Activated naive CD8-positive, alpha-beta T cell treated with anti-CD3 and anti-CD28 coated beads, Interleukin-2, amount 50 U/mL, for 24 hours (primary cell): ENCODE data around the gene TIFAB.

Source experiments
- ATAC-seq: fragments of 150-1000 bp; cut with Tn5 transposase; one replicate; pipeline ENCODE4 v1.10.0; 2021
- DNase-seq: peaks from one replicate; pipeline ENCODE4 v3.0.0; 2021
- H3K27ac Mint-ChIP-seq: one replicate; pipeline ENCODE4 v1.8.0; 2021; ENCODE audit warnings: mild to moderate bottlenecking, mixed read lengths
- H3K27me3 Mint-ChIP-seq: one replicate; pipeline ENCODE4 v1.8.0; 2021; ENCODE audit warnings: mixed read lengths
- H3K36me3 Mint-ChIP-seq: one replicate; pipeline ENCODE4 v1.8.0; 2021; ENCODE audit warnings: low read depth, mixed read lengths
- H3K4me1 Mint-ChIP-seq: one replicate; pipeline ENCODE4 v1.8.0; 2021; ENCODE audit warnings: mixed read lengths
- H3K4me3 Mint-ChIP-seq: one replicate; pipeline ENCODE4 v1.8.0; 2021; ENCODE audit warnings: mild to moderate bottlenecking, moderate library complexity, mixed read lengths
- H3K9me3 Mint-ChIP-seq: one replicate; pipeline ENCODE4 v1.8.0; 2021; ENCODE audit warnings: mixed read lengths

TIFAB gene

DNA sequence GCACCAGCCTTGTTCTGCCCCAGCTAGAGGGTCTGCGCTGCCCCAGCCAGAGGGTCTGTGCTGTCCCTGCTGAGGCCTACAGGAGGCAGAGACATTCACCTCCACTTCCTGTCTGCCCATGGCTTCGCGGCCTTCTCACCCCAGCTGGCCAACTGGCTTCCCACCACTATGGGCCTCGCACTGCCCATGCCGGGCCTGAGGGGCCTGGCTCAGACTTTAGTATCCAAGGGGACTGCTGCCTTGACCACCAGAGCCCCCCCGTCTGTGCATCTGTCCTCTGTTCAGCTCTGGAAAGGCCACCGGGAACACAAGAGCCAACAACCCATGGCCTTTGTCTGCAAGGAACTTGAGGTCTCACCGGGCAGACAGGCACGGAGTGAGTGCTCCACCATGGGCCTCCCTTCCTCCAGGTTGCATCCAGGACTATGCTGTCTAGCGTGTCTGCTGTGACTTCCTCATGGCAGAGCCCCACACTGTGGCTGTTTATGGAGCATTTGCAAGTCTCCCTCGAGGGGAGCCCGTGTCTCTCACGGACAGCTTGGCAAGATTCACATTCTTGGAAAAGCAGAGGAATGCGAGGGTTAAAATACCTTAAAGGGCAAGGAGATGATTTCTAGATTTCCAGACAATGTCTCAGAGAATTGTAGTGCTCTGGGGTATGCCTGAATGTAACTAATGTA, 6.7 kb downstream of the TIFAB start:
- H3K36me3 Mint-ChIP-seq: no peaks in the 10 kb centered on the region
- H3K27me3 Mint-ChIP-seq: peaks cover 2% of the 10 kb centered on the region
- H3K4me1 Mint-ChIP-seq: no peaks in the 10 kb centered on the region
- no peak overlapping the region for H3K4me3 Mint-ChIP-seq
- DNase-seq (no peak), ATAC-seq (no peak)
- H3K9me3 Mint-ChIP-seq: no peaks in the 10 kb centered on the region
- no peak overlapping the region for H3K27ac Mint-ChIP-seq

DNA sequence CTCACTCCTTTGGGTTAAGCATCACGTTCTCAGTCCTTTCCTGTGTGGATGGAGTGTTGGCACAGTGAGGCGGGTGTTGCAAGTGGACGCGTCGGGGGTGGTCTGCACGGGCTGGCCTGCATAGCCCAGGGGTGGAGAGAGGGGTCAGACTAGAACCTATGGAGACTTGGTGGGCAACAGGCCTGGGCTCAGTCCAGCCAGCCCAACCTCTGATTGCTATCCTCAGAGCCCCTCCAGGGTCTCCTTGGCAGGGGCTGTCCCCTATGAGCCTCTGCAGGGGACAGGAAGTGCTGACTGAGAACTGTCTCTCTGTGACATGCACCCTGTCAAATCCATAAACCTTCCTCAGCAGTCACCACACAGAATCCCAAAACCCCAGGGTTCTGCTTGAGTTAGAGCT, 7.3 kb downstream of the TIFAB start:
- H3K4me3 Mint-ChIP-seq: no peak overlapping the region
- no peak for ATAC-seq
- H3K4me1 Mint-ChIP-seq: no peaks in the 10 kb centered on the region
- H3K27me3 Mint-ChIP-seq: peaks cover 2% of the 10 kb centered on the region
- H3K27ac Mint-ChIP-seq: no peak overlapping the region
- DNase-seq: no peak
- H3K9me3 Mint-ChIP-seq: no peaks in the 10 kb centered on the region
- H3K36me3 Mint-ChIP-seq: no peaks in the 10 kb centered on the region

DNA sequence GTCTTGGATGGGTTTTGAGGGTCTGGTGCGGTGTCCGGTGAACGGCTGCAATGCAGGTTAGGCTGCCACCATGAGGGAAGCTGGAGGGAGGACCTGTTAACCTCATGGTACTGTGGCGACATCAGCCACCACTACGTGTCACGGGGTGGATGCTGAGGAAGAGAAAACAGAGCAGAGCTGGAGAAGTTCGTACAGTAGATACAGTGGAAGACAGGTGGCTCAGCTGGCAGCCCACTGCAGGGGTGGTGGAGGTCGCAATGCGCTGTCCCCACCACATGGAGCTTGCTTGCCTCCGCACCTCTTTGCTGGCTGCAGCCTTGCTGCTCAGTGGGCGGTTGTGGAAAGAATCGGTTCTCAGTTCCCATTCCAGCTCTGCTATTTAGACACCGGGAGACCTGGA, 7.8 kb downstream of the TIFAB start:
- Mint-ChIP-seq H3K4me1 (no peaks in the 10 kb centered on the region), H3K27ac (no peak overlapping the region), H3K27me3 (peaks cover 2% of the 10 kb centered on the region), H3K4me3 (no peak overlapping the region), H3K36me3 (no peaks in the 10 kb centered on the region), H3K9me3 (no peaks in the 10 kb centered on the region)
- DNase-seq: no peak
- no peak for ATAC-seq

DNA sequence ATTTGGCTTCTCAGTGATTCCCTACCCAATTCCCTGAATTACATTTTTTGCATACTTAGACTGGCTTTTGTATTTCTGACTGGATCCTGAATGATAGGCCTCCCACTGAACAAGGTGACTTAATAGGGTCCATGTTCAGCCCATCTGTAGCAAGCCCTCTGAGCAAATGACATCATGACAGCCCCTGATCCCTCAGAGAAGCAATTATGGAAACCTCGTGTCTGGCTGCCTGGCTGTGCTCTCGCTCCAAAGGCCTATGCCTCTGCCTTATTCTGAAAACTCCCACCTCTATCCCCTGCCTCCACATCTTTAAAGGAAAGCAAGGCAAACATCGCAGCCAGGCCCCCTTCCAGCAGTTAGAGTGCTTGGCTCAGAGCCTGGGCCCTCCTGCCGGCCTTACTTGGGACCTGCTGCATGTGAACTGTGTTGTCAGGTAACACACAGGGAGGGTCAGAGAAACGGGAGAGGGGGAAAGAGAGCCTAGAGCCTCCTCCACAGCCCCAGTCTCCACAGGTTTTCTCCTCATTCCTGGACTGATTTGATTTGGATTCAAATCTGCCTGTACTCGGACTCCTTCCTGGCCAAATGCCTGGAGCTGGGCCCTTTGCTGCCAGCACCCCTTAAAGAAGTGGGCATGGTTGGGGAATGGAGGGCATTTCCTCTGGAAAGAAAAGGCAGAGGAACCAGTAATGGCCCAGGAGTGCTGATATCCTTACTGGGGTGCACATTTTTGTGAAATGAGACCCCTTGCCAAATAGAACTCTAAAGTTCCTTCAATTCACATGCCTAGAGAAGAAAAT, 8.8 kb downstream of the TIFAB start:
- no peak for DNase-seq

DNA sequence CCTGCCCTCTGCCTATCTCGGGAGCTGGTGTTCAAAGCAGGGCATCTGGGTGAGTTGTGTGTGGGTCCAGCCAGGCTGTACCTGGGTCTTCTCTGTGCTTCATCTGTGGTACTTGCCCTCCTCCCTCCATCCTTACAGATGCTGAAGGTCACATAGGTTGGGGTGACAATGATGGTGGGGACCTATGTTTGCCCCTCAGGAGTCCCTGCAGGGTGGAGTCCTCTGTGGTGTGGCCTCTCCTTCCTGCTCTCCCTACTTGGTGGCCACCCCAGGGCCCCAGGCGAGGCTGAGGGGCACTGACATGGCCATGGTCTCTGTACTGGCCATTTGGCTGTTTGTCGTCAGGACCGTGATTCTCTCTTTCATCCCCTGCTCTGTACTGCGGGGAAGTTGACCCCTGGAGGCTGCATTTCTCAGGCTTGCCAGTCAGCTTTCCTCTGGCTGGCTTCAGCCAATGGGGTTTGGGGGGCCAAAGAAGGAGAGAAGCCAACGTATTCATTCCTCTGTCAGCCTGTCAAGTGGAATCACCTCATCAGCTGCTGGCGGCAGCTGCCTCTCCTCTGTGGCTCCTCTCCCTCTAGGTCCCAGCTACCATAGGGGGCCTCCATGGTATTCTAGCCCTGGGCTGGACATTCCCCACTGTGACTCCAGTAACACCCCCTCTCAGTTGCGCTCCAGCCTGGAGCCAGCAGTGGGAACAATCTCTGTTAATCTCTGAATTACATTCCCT, 9.6 kb downstream of the TIFAB start:
- H3K4me3 Mint-ChIP-seq: no peak overlapping the region
- DNase-seq (no peak), ATAC-seq (no peak)
- H3K36me3 Mint-ChIP-seq: no peaks in the 10 kb centered on the region
- no peaks in the 10 kb centered on the region for H3K27me3 Mint-ChIP-seq
- H3K9me3 Mint-ChIP-seq: no peaks in the 10 kb centered on the region
- H3K27ac Mint-ChIP-seq: no peak overlapping the region
- H3K4me1 Mint-ChIP-seq: no peaks in the 10 kb centered on the region

More for the DNA sequence above, 8.8 kb downstream of the TIFAB start:
- no peak for ATAC-seq
- no peak overlapping the region for H3K4me3 Mint-ChIP-seq
- H3K4me1 Mint-ChIP-seq: no peaks in the 10 kb centered on the region
- peaks cover 2% of the 10 kb centered on the region for H3K27me3 Mint-ChIP-seq
- H3K27ac Mint-ChIP-seq: no peak overlapping the region
- no peaks in the 10 kb centered on the region for H3K9me3 Mint-ChIP-seq
- H3K36me3 Mint-ChIP-seq: no peaks in the 10 kb centered on the region

DNA sequence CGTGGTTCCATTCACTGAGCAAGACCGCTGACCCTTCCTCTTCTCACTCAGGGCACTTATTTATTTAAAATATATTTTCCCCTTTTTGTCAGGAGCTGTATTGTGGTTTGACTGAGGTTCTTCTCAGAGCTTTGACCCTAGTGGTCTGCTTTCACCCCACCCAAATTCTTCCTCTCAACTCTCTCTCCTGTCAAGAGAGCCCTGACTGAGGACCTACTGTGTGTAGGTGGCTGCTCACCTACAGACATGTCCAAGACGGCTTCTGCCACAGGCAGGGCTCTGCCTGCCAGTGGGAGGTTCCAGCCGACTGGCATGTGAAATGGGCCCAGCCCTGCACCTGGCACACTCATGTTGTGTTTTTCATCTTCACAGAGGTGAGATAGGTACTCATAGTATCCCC, 10.2 kb downstream of the TIFAB start:
- Mint-ChIP-seq H3K27ac (no peak overlapping the region), H3K9me3 (no peaks in the 10 kb centered on the region), H3K4me1 (no peaks in the 10 kb centered on the region), H3K4me3 (no peak overlapping the region), H3K27me3 (no peaks in the 10 kb centered on the region), H3K36me3 (no peaks in the 10 kb centered on the region)
- DNase-seq: no peak
- ATAC-seq: no peak

DNA sequence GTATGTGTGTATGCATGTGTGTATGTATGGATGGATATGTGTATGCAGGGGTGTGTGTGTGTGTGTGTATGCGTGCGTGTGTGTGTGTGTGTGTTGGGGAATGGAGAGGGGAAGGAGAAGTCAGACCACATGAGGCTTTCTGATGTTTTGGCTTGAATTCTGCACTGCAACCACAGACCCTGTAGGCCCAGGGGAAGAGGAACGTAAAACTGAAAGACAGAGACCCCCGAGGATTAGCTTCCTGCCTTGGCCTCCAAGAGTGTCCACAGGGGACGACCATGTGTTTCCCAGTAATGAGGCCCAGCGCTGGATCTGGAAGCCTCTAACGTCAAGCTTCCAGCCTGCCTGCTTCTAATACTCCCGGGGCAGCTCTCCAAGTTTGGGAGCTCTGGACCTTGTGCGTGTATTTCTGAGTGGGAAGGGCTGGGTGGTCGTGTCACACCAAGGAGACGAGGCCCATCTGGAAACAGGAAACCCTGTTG, 10.8 kb downstream of the TIFAB start:
- no peak for ATAC-seq
- Mint-ChIP-seq H3K9me3 (no peaks in the 10 kb centered on the region), H3K4me1 (no peaks in the 10 kb centered on the region), H3K27ac (no peak overlapping the region), H3K27me3 (no peaks in the 10 kb centered on the region), H3K4me3 (no peak overlapping the region), H3K36me3 (no peaks in the 10 kb centered on the region)
- no peak for DNase-seq

DNA sequence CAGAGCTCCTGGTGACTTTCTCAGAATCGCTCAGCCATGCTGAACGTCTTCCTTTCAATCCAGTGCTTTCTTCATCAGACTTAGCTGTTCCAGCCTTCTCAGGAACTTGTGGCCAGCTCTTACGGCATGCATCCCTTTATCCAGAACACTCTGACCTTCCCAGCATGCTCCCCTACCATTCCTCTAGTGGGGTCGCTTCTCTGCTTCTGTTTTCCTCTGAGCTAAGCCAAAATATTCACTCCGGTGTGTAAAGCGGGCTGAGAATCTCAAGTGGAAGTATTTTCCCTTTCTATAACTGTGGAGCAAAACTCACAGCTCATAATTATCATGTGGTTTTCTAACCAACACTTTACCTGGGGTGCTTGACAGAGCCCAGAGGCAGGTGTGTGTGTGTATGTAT, 11.2 kb downstream of the TIFAB start:
- DNase-seq: no peak
- no peak for ATAC-seq
- Mint-ChIP-seq H3K9me3 (no peaks in the 10 kb centered on the region), H3K27me3 (no peaks in the 10 kb centered on the region), H3K4me3 (no peak overlapping the region), H3K4me1 (no peaks in the 10 kb centered on the region), H3K27ac (no peak overlapping the region), H3K36me3 (no peaks in the 10 kb centered on the region)

DNA sequence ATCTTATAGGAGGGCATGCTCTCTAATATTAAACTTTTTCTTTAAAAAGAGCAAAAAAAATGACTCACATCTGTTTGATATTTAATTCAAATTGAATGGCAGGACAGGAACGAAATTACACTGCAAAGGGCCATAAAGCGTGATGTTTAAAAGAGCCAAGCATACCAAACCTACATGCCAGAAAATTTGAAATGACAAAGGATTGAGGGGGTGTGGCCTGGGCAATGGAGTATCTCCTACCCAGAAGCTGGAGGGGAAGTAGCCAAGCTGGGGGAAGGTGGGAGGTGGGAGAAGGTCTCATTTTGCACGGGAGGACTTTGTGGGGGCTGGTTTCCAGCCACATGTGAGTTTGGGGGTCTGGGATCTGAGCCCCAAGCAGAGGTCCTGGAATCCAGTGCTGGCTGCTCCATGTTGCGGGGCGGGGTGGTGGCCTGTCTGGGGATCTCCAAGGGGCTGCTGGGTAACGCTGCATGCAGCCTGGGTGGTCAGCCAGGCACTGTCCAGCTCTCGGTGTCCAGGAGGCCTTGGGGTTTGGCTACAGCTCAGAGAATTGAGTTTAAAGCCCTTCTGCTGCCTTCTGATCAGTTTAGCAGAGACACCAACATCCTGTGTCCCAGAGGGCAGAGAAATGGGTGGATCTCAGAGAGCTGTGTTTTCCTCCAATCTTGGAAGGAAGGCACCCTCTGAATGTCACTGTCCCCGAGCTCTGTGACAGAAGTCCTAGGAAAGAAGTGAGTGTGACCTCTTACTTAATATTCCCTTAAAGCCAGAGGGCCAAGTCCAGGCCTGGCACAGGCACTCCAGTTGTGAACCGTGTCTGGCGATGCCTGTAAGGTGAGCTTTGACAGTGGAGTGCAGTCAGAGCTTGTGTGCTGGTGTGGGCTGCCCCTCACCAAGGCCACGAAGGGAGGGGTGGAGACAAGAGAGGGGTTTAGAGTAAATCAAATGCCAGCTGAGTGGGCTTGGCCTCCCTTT, 12.6 kb downstream of the TIFAB start:
- H3K36me3 Mint-ChIP-seq: no peaks in the 10 kb centered on the region
- H3K9me3 Mint-ChIP-seq: no peaks in the 10 kb centered on the region
- no peak overlapping the region for H3K27ac Mint-ChIP-seq
- H3K4me3 Mint-ChIP-seq: no peak overlapping the region
- H3K4me1 Mint-ChIP-seq: no peaks in the 10 kb centered on the region
- DNase-seq (no peak), ATAC-seq (no peak)
- peaks cover 2% of the 10 kb centered on the region for H3K27me3 Mint-ChIP-seq

DNA sequence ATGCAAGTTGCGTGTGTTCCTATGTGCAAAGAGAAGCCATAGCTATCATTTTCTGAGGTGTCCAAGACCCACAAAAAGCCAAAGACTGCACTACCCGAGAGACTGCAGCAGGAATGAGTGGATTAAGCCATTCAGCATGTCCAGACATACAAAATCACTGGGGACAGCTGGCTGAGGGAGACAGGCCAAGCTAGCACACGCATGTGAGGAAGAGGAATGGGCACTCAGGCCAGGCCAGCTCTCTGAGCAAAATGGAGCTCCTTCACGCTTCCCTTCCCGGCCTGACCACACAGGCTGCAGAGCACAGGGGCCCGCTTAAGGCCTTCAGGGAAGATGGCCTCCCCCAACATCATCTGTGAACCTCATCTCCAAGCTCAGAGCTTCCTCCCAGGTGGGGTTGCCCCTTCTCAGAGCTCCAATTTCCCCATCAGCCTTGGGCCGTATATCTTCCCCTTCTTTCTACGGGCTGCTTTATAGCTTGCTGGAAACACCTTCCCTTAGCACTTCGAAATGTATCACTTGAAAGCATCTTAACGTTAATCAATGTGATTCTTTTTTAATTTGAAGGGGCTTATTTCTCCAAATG, 13.4 kb downstream of the TIFAB start:
- Mint-ChIP-seq H3K27me3 (peaks cover 2% of the 10 kb centered on the region), H3K9me3 (no peaks in the 10 kb centered on the region), H3K36me3 (no peaks in the 10 kb centered on the region), H3K4me3 (no peak overlapping the region), H3K4me1 (no peaks in the 10 kb centered on the region), H3K27ac (no peak overlapping the region)
- ATAC-seq (no peak), DNase-seq (no peak)

DNA sequence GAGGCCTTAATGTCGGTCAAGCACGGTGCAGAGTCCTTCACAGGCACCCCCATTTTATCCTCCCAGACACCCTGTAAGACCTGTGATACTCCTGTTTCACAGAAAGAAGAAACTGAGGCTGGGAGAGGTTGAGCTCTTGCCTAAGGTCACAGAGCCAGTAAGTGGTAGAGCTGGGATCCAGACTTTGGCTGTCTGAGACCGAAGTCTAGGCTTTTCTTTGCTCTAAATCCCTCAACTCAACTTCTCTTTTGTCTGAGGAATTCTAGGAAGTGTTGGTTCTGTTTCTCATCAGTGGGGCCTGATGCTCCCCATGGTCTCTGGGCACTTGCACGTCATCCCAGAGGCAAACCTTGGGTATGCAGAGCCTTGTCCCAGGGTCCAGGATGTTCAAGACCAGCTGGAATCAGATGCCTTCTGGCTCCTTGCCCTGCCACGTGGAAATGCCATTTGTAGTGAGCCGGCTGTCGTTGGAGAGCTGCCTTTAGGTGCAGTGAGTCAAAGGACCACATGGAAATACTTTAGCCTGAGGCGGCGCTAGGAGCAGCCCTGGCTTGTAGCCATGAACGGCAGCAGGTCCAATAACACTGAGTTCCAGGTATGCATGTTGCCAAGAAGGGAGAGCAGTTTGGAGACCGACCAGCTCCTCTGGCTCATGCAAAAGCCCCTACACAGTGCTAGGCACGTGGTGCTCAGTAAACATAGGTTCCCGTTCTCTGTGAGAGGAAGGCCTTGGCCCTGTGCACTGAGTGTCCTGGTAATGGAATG, 14.2 kb downstream of the TIFAB start:
- ATAC-seq: no peak
- H3K4me1 Mint-ChIP-seq: no peaks in the 10 kb centered on the region

DNA sequence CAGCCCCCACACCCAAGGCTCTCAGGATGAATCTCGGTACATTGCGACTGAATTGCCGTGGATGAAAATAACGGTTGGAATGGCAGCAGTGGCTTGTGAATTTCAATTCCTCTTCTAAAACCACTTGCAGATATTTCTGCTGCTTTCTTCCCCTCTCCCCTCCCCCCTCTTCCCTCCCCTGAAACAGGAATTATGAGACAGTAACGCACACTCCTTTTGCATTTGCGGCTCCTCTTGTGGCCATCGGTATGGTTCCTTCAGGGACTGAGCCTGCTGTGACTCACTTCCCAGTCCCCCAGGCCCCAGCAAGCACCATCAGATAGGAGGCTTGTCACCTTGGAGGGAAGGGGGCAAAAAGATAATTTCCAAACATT, 14.7 kb downstream of the TIFAB start:
- H3K4me3 Mint-ChIP-seq: no peak overlapping the region
- no peak overlapping the region for H3K27ac Mint-ChIP-seq
- DNase-seq (no peak), ATAC-seq (no peak)
- no peaks in the 10 kb centered on the region for H3K4me1 Mint-ChIP-seq
- H3K9me3 Mint-ChIP-seq: no peaks in the 10 kb centered on the region
- H3K27me3 Mint-ChIP-seq: peaks cover 2% of the 10 kb centered on the region
- no peaks in the 10 kb centered on the region for H3K36me3 Mint-ChIP-seq

More for the DNA sequence above, 14.2 kb downstream of the TIFAB start:
- peaks cover 2% of the 10 kb centered on the region for H3K27me3 Mint-ChIP-seq
- H3K4me3 Mint-ChIP-seq: no peak overlapping the region
- no peaks in the 10 kb centered on the region for H3K36me3 Mint-ChIP-seq
- no peak for DNase-seq
- H3K9me3 Mint-ChIP-seq: no peaks in the 10 kb centered on the region
- H3K27ac Mint-ChIP-seq: no peak overlapping the region

DNA sequence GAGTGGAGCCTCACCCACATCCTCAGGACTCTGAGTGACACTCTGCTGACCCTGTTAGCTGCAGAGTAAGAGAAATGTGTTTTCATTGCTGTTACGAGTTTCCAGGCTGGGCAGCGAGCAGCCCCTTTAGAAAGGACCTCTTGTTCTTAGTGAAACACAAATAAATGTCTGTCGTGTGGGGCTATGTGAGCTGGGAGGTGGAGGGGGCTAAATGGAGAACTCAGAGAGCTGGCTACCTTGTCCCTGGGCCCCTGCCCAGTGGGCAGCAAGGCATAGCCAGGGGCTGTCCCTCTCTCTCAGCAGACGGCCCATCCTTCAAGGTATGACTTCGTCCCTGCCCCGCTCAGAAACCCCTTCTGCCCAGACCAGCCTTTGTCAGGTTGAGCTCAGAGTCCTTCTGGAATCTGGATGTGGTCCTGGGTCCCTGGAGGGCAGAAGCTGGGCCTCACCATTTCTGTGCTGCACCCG, 15.2 kb downstream of the TIFAB start:
- H3K36me3 Mint-ChIP-seq: no peaks in the 10 kb centered on the region
- no peak for ATAC-seq

More for the DNA sequence above, 15.2 kb downstream of the TIFAB start:
- no peak for DNase-seq
- peaks cover 2% of the 10 kb centered on the region for H3K27me3 Mint-ChIP-seq
- no peaks in the 10 kb centered on the region for H3K4me1 Mint-ChIP-seq
- no peaks in the 10 kb centered on the region for H3K9me3 Mint-ChIP-seq
- no peak overlapping the region for H3K27ac Mint-ChIP-seq
- H3K4me3 Mint-ChIP-seq: no peak overlapping the region
